Activated T-cell treated with anti-CD3 and anti-CD28 coated beads, Interleukin-2, amount 50 U/mL, for 48 hours (primary cell): ENCODE results near the gene CLASP1.

Source experiments
- DNase-seq, 2 experiments: peaks; one replicate each; pipeline ENCODE4 v3.0.0-alpha.2; 2020

CLASP1 gene

DNA sequence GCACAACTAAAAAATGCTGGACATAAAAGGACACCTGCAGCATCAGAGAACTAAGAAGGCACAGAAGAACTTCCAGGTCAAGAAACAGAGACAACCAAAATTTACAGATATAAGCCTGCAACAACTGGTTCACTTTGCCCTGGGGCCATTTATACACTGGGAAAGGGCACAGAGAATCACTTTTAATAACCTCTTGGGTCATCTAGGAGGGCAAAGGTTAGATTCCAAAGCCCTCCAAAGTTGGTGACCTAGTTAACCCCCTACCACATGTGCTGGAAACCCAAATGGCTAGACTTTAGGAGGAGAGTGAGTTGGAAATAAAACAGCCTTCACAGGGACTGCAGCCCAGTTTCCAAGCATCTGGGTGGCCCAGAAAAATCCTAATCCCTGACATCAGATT is 115.3 kb downstream of the CLASP1 start:
- no peak for DNase-seq

DNA sequence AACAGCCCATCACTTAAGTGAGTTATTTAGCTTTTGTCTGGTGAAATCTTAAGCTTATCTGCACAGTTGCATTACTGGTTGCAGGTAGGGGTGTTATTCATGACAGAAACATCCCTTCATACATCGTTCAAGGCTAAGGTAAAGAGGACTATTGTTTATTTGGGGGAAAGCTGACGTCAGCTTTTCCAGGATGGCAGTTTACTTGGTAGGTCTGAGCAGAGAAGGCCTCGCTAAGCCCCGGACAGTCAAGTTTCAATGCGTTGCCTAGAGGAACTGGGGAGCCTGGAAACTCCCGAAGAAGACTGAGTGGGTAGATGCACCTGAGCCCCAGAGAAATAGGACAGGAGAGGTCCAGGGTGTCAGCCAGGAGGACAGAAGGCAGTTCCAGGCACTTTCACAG is 116.4 kb downstream of the CLASP1 start:
- no peak for DNase-seq

DNA sequence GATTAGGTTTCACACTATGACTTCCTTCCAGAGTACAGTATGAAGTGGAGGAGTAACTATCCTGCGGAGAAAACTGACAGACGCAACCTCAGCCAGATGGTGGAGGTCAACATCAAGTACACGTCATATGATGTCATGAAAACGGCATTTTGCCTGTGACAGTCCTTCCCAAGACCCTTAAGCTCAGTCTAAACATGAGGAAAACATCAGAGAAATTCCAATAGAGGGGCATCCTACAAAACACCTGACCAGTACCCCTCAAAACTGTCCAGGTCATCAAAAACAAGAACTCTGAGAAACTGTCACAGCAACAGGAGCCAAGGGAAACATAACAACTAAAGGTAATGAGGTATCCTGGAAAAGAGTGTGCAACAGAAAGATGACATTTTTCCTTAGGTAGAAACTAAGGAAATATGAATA is 116.9 kb downstream of the CLASP1 start:
- no peak for DNase-seq

DNA sequence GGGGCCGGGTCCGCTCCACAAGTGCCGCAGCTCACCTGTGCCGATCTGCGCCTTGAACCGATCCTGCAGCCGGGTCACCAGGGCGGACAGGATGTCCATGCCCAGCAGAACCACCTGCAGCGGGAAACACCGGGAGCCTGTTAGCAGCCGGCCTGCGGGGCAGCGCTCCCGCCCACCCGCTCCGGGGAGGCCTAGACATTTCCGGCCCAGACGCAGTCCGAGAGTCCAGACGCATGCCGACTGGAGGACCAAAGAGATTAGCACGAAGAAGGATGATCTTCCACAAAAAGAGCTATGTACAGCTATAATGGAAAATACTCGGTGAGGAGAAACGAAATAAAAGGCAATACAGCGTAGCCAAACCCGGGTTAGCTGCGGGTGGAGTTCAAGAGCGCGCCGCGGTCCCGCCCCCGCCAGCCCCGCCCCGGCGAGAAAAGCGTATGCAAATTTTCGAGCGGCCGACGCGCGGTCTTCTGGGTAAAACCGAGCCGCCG is 119.0 kb downstream of the CLASP1 start:
- DNase-seq, result peak; percentile 90 to 91

DNA sequence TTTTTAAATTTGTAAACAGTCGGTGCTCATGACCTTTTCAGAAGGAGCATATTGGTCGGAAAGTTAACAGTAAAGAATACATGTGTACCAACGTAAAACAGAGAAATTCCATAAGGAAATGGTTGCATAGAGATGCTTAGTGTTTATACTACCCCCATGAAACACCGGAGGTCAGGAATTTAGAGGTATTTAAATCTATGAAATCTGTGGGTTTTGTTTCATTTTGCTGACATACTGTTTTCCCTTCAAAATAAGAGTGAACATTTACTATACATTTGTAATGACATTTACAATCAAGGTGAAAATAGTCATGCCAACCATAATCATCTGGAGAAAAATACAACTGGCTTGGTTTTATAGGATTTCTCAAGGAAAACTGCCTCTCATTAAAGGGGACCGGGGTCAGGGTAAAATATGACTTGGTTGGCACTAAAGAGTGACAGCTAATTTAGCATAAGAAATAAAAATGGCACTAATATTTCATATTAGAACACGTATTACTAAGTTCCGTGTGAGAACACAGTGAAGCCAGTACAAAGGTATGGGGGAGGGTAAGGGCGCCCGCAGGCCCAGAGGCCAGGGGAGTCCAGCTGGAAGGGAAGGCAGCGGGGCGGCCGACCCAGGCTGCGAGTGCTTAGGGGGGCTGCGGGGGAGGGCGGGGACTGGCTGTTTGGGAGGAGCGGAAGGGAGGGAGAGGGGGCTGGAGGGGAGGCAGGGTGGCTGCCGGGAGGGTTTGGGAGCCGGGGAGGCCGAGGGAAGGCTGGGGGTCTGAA is 119.6 kb downstream of the CLASP1 start:
- DNase-seq, result no peak

DNA sequence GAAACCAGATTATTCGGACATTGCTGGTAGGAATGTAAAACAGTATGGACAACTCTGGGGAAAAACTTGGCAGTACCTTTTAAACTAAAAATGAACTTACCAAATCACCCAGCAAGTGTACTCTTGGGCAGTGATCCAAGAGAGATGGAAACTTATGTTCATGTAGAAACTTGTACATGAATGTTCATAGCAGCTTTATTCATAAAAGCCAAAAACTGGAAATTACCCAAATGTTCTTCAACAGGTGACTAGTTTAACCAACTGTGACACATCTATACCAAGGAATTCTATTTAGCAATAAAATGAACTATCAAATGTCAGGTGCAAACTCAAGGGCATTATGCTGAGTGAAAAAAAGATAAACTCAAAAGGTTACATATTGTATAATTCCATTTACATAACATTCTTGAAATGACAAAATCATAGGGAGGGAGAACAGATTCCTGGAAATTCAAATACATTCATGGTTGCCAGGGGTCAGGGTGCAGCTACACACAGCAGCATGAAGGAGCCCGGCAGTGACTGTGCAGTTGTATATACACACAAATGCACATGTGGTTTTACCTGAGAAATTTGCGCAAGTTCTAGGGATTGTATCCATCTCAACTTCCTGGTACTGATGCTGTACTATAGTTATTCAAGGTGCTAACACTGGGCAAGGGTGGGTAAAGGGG is 122.1 kb downstream of the CLASP1 start:
- DNase-seq, result peak; percentile 55 to 74

DNA sequence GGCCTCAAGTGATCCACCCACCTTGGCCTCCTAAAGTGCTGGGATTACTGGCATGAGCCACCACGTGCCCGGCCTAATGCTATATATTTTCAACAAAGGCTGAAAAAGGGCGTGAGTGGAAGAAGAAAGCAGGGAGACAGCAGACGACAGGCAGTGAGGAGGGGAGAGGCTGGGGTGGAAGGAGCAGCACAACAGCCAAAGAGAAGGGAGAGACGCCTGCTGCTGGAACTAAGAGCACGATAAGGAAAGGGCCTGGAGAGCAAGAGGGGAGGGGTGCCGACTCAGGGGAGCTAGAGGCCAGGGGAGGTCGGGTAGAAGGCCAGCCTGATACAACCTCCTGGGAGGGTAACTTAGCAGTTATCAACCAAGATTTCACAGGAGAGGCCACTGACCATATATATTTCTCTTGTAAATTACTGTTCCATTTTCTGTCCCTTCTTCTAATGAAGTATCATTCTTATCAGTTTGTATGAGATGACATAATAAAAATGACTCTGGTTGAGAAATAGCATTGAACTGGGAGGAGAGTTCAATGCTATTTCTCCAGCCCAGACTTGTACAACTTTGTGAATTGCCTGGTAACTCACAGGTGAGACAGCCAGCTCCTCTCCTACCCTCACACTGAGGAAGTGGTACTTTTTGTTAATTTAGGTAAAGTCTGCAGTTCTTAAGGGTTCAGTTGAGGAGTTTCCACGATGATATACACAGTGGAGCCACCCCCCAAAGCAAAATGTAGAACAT is 124.4 kb downstream of the CLASP1 start:
- DNase-seq, result no peak

DNA sequence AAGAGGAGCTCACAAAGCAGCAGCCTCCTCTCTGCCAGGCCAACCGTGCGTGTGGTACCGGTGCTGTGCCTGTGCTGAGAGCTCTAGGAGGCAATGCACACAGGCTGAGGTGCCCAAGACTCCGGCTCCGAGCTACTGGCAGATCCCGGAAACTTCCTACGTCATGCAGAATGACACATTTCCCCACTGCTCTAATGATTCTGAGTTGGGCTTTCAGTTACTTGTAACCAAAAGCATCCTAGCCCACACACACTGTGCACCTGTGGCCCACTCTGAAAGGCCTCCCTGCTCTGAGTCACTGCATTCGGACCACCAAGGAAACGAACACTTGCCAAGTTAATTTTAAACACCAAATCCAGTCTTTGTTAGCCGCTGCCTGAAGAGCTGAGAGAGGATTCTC is 127.9 kb downstream of the CLASP1 start:
- DNase-seq, result no peak

DNA sequence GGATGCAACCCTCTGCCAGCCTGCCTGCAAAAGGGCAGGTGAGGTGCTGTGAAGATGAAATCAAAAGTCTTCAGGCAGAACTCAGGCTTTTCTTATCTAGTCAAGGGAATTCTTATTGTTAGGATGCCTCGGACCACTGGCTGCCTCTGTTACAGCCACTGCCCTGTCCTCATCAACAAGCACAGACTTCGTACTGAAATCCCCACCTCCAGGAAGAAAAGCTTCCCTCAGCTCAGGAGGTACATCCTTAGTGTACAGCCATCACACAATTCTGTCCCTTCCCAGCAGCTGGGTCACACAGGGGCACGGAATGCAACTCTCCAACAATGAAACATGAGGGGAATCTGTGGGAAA is 128.6 kb downstream of the CLASP1 start:
- DNase-seq, result no peak

DNA sequence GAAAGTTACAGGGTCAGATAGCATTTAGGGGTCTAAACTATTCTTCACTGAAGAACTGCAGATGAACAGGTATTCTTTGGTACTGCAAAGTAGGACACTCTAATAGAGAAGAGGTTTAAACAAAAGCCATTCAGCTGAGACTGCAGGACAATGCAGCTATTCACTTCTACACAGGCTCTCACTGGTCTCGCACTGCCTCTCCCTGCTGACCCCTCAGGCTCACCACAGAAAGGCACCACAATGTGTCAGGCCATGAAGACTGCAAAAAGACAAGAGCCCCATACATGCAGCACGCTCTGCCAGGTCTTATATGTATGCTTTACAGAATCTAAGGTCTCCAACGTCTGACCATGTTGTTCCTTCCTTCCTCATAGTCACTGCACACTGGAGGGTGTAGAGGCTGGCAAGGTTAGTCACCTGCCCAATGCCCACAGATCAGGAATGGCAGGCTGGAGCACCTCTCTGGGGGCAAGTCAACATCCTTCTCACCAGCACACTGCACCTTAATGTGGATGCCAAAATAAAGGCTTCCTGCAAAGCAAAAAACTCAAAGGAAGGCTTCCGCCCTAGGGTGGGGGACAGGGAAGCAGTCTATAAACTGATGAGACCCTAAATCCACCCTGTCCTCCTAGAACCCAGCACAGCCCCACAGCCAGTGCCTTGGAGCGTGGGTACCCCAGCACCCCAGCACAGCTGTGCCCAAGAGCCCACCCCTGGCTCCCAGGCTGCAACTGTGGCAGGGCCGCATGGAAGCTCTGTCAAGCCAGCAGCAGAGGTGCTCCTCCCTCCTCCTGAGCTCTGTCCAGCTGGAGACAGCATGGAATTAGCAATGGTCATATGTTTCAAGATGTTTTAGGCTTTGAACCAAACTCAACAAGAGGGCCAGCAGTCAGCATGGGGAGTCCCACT is 129.3 kb downstream of the CLASP1 start:
- no peak for DNase-seq

DNA sequence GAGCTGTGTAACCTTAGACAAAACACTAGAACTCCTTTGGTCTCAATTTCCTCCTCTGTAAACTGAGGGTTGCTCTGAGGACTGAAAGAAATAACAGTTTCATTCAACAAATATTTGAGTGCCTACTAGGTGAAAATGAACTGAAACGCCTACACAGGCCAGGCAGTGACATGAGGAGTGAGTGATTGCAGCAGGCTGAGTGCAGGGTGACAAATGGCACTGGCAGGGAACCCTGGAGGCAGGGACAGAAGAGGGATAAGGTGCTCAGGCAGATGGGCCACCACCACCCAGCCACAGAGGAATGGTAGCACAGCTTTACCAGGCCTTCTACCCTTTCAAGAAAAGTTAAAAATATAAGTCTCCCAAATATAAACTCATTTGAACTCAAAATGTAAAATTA is 130.1 kb downstream of the CLASP1 start:
- DNase-seq, result no peak

DNA sequence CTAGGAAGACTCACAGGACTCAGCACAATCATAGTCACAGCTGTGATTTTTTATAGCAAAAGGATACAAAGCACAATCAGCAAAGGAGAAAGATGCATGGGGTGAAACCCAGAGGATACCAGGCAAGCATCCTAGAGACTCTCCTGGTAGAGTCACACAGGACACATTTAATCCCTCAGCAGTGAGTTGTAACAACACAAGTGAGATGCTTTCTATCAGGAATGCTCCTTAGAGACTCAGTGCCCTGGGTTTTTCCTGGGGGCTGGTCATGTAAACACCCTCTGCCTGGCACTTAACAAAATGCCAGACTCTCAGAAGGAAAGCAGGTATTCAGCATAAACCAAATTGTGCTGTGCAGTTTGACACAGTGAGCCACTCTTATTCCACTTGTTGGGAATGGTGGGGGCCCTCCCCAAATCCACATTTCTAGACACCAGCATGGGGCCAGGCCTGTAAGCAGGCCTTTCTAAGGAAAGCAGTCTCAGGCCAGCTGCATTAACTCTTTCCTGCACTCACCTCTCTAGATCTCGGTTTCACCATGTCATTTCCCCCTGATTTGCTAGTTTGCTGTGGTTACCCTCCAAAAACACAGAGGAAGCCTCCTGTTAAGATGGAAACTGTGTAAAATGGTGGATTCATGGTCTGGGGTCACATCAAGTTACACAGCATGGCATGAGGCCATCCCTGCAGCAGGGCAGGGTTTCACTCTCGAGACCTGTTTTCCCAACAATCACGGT is 135.5 kb downstream of the CLASP1 start:
- no peak for DNase-seq

DNA sequence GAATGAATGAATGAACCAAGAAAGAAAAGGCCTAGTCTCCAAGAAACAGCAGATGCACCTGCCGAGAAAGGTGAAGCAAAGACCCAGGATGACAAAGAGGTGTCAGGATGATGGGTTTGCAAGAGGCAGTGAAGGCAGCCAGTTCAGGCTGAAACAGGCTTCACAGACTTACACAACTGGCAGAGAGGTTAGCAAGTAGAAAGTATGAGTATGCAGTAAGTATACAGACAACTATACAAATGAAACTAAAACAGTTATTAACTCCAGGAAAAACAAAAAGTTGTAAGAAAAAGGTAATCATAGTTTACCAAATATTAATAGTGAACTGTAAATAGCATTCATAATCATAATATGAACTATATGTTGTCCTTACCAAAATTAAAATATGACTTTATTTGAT is 138.4 kb downstream of the CLASP1 start:
- DNase-seq, result no peak

DNA sequence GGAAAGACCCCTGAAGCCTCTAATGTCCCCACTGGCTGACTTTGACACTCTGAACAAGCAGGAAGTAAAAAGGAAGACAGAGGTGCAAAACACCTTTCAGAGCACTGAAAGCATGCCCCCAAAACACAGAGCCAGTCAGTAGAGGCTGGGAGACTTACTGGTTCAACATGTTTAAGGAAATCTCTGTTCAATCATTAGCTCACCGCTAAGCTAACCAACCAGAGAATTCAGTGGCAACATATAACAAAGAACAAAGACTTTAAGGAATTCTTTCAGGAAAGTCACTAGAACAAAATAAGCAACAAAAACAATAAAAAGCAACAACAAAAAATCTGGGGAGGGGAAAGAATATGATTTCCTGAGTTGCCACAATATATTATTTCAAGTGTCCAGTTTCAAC is 142.6 kb downstream of the CLASP1 start:
- no peak for DNase-seq

DNA sequence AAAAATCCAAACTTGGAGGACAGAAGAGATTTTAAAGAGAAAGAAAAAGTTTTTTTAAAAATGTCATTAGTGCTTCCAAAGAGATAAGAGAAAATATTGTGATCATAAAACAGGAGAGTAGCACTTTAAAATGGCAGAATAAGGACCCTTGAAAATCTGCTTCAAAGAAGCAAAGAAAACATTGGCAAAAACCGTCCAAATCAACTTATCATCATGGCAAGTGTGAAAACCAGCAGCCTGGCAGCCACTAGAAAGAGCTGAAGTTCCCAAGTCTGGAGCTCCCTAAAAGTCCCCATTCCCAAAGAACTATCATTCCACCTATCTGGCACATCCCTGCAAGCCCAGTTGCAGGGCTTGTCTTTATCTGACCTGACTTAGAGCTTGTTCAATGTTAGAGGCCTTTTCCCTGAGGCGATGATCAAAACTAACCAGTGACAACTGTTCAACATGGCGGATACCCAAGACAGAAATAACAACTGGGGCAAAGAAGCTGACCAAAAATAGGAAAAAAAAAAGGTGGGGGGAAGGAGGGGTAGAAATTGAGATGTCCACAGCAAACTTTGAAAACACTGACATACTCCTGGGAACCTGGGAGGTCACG is 143.2 kb downstream of the CLASP1 start:
- DNase-seq, result no peak

DNA sequence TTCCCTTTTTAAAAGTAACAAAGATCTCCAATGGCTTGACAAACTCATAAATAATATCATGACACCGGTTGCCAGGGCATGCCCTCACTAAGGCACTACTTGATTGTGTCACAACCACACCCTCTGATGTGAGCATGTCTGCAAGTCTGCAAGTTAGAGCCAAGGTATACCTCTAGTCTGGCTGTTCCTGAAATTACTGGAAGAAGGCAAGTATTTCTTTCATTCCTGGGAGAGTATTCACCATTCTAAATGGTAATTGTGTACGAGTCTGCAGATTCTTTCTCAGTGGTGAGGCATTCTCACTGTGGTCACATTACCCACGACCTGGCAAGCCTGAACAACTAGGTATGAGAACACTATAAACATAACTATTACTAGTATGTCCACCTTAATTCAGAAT is 144.3 kb downstream of the CLASP1 start:
- DNase-seq, result no peak

DNA sequence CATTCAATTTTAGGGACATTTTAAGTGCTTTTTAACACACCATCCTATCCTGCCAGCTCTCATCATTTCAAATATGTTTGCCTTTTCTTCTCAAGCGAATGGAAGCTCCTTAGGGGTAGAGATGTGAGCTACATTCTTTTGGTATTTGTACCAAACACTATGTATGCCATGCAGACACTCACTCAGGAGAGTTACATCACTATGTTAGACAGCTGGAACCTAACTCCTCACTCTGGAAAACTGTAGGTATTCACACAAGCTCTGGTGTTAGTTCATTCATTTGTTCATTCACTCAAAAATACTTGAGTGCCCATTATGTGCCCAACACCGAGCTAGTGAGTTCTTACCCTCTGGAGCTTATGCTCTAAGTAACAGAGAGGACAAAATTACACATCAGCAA is 144.9 kb downstream of the CLASP1 start:
- no peak for DNase-seq

DNA sequence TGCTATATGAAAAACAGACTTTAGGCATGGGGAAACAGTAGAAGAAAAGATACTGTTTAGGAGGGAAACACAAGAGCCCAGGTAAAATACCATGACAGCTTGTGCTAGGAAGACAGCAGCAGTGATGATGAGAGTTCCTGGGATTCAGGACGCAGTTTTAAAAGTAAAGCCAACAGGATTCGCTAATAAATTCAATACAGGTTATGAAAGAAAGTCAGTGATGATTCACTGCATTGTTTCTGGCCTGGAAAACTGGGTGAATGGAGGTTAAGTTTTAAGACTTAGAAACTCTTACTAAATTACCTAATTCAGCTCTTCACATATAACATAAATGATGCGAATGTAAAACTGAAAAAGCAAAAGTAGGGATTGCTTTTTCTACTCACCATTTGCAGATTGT is 146.5 kb downstream of the CLASP1 start:
- no peak for DNase-seq

DNA sequence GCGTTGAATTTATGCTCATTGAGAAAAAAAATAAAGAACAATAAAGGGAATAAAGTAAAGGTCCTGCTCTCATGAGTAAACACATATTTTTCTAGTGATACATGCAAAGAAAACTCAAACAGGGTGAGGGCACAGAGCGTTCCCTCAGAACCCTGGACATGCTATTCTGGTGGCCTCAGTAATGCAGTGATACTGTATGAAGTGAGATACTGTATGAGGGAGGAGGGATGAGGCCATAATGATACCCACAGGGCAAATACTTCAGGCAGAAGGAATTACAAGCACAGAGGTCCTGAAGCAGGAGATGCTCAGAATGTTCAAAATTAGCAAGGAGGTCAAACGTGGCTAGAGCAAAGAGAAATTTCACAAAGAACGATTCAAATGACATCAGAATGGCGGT is 147.0 kb downstream of the CLASP1 start:
- DNase-seq, result no peak

DNA sequence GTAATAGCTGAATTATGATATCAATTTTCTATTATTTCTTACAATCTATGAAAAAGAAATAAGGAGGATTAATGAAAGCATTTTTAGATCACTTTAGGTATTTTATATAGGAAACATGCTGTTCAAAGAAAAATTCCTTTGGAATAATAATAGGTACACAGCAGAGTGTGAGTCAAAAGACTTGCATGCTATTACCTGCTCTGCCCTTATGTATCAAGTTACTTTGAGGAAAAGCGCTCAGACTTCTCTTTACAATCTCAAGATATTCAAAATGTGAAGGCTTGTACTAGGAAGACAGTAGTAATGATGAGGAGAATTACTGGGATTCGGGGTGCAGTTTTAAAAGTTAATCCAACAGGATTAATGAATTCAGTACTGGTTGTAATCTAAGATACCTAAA is 147.7 kb downstream of the CLASP1 start:
- no peak for DNase-seq

DNA sequence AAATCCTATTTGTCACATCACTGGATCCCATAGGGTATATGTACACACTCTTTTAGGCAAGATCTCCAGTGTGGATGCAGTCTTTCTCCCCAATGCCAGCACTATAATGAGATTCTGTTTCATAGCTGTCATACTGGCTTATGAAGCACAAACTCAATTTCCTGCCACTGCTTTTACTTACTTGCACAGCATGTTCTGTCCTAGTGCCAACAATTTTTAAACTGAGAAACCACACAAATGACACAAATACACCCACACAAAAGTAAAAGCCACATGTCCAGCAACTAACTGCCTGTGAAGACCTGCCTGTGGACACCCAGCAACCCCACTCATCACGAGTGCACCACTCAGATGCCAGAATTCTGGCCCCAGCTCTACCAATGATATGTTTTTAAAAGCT is 148.2 kb downstream of the CLASP1 start:
- DNase-seq, result no peak

DNA sequence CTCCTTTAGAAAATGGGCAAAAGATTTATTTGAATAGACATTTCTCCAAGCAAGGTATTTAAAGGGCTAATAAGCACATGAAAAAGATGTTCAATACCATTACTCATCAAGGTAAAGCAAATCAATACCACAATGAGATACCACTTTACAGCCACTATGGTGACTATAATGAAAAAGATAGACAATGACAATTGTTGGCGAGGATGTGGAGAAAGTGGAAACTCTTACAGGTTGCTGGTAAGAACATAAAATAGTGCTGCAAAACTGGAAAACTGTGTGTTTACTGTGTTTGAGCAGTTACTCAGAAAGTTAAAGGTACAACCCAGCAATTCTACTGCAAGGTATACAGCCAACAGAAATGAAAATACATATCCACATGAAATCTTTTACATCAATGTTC is 150.5 kb downstream of the CLASP1 start:
- DNase-seq, result no peak
